NCI-H524 (cell line): ENCODE measurements around the gene APOBEC3H.
"Not testable (repeated sequence)": the region's sequence is repeated elsewhere in the genome, so short reads cannot be mapped to it uniquely, and the experiment has no call there.

Experiments used
- DNase-seq, 2 experiments: peaks; one replicate each; lab custom pipeline; 2025; lab: John Stamatoyannopoulos, UW

The APOBEC3H gene

DNA sequence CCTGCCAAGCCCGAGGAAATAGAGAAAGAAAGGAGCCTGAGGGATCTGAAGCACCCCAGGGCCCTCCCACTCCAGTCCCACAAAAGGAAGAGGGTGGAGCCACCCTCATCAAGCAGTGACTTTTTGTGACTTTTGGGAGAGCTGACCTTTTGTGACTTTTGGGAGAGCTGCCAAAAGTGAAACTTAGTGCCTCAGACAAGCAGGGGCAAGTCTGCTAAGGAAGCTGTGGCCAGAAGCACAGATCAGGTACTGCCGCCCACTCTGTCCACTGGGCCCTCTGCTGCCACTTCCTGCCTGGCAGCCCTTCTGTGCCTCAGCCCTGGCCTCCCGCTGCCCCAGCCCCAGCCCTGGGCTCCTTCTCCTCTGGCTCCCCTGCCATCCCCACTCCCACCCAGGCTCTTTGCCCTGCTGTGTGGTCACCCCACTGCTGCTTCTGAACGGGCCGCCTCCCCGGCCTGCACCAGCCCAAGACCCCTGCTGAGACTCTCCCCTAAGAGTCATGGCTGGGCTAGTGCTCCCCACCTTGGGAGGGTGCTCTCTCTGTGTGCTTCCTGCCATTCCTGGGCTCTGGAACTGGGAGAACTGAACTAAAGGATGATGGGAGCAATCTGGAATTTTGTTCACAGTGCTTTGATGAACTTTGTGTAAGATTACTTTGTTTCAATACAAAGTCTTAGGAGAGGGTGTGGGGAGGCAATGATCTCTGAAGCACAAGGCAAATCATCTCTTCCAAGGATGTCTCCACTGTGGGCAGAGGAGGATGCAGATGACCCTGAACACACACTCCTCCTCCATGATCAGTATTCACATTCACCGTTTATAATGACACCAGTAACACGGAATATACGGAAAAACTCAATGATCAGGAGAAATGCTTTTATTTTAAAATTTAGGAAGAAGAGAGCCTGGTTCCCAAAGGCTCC, at the start of gene APOBEC3H:
Gene APOBEC3H, plus strand, starts transcription at position 147 of the 923 bp plus-strand sequence. CDS start 3,035 bp downstream, outside the sequence.
- no peak for DNase-seq

DNA sequence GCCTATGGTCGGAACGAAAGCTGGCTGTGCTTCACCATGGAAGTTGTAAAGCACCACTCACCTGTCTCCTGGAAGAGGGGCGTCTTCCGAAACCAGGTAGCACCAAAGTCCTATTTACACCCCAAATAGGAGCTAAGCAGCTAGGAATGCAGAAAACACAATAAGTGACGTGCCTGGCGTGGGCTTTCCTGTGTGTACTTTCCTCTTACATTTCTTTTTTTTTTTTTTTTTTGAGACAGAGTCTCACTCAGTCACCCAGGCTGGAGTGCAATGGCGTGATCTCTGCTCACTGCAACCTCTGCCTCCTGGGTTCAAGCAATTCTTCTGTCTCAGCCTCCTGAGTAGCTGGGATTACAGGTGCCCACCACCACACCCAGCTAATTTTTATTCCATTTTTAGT, 47.6 kb upstream of the APOBEC3H start:
- DNase-seq = not testable (repeated sequence)

- not testable (repeated sequence) for DNase-seq
Observed at GRCh38 chr22:39051844-39052495, 45.1 kb upstream of the APOBEC3H start.

DNA sequence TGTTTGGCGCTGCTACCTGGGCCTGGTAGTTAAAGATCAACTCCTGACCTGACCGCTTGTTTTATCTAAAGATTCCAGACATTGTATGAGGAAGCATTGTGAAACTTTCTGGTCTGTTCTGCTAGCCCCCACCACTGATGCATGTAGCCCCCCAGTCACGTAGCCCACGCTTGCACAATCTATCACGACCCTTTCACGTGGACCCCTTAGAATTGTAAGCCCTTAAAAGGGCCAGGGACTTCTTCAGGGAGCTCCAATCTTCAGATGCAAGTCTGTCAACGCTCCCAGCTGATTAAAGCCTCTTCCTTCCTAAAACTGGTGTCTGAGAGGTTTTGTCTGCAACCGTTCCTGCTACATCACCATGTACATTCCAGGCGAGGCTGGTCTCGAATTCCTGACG, 41.4 kb upstream of the APOBEC3H start:
- no peak for DNase-seq

- not testable (repeated sequence) for DNase-seq
Observed at GRCh38 chr22:39061290-39061689, 35.8 kb upstream of the APOBEC3H start.

DNA sequence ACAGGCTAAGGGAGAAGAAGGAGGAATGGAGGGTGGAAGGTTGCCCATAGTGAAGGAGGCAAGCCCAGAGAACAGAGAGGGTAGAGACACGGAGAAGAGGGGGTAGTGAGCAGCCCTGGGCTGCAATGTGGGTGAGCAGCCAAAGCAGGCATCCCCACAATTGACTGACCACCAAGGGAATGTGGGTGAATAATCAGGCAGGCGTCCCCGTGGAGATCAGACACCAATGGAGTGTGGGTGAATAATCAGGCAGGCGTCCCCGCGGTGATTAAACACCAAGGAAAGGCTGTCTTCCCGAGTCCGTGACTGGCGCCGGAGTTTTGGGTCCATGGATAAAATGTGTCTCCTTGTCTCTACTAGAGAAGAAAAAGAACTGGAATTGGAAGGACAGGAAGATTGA, 35.1 kb upstream of the APOBEC3H start:
- not testable (repeated sequence) for DNase-seq

GRCh38 chr22:39063904-39064303, 33.1 kb upstream of the APOBEC3H start:
- DNase-seq = not testable (repeated sequence)

DNA sequence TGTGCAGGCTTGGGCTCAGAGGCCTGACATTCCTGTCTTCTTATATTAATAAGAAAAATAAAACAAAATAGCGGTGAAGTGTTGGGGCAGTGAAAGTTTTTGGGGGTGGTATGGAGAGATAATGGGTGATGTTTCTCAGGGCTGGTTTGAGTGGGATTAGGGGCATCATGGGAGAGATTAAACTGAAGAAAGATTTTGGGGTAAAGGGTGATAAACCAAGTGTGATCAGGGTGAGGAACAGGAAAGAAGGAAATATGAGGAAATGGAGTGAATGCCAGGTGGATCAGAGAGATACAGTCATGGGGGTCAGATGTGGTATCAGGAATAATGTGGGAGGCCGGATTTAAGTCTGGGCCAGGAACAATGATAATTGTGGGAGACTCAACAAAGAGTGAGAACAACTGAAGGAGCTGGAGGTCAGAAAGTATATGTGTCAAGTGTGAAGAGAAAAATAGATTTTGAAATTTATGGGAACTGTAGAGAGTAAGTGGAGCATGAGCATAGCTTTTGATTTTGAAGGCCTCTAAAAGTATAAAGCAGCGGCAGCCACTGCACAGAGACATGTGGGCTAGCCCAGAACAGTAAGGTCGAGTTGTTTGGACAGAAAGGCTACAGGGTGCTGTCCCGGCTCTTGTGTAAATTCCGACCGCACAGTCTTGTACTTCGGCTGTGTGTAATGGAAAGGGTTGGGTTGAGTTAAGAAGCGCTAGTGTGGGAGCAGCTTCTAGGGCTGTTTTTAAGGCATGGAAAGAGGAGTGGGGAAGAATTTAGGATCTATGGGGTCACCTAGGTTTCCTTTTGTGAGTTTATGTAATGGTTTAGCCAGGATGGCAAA, 30.4 kb upstream of the APOBEC3H start:
- not testable (repeated sequence) for DNase-seq

DNA sequence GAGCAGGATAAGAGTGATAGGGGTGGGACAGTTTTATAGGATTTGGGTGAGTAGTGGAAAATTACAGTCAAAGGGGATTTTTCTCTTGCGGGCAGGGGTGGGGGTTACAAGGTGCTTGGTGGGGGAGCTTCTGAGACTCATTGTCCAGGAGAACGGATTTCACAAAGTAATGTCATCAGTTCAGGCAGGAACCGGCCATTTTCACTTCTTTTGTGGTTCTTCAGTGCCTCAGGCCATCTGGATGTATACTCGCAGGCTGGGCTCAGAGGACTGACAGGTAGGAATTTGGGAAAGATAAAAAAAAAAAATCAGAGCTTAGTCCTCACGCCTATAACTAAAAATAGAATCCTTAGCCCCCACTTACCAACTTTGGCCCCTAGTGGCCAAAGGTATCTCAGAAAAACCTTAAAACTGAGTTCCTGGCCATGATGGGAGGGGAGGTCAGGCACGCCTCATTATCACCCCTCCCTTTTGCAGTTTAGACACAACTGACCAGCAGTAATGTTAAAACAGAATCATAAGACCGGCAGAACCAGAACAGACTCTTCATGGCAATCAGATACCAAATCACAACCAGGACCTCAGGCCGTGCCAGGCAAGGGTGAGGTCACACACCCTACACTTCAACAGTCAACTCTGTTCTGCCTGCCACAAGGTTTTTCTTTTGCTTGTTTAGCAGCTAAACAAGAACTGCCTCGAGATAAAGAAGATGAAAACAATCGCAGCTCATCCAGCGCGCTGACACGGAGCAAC, 28.8 kb upstream of the APOBEC3H start:
- no peak for DNase-seq

GRCh38 chr22:39070186-39070585, 26.9 kb upstream of the APOBEC3H start:
- DNase-seq = no peak

GRCh38 chr22:39072581-39072981, 24.5 kb upstream of the APOBEC3H start:
- DNase-seq = not testable (repeated sequence)

GRCh38 chr22:39073981-39074380, 23.1 kb upstream of the APOBEC3H start:
- DNase-seq = no peak

- not testable (repeated sequence) for DNase-seq
Observed at GRCh38 chr22:39076155-39077025, 20.7 kb upstream of the APOBEC3H start.

DNA sequence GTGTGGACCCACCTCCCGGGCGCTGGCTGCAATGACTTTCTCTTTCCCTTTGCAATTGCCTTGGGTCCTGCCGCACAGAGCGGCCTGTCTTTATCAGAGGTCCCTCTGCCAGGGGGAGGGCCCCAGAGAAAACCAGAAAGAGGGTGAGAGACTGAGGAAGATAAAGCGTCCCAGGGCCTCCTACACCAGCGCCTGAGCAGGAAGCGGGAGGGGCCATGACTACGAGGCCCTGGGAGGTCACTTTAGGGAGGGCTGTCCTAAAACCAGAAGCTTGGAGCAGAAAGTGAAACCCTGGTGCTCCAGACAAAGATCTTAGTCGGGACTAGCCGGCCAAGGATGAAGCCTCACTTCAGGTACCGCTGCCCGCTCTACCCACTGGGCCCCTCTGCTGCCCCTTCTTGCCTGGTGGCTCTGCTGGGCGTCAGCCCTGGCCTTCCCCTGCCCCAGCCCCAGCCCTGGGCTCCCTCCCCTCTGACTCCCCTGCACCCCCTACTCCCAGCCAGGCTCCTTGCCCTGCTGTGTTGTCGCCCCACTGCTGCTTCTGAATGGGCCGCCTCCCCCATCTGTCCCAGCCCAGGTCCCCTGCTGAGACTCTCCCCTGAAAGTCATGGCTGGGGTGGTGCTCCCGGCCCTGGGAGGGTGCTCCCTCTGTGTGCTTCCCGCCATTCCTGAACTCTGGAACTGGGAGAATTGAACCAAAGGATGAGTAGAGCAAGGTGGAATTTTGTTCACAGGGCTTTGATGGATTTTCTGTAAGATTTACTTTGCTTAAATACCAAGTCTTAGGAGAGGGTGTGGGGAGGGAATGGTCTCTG, 19.8 kb upstream of the APOBEC3H start, which contains the start of gene APOBEC3G:
Gene APOBEC3G, plus strand, starts transcription at position 250 of the 815 bp plus-strand sequence. Its CDS starts 87 bp downstream, at position 337.
- DNase-seq = not testable (repeated sequence)

DNA sequence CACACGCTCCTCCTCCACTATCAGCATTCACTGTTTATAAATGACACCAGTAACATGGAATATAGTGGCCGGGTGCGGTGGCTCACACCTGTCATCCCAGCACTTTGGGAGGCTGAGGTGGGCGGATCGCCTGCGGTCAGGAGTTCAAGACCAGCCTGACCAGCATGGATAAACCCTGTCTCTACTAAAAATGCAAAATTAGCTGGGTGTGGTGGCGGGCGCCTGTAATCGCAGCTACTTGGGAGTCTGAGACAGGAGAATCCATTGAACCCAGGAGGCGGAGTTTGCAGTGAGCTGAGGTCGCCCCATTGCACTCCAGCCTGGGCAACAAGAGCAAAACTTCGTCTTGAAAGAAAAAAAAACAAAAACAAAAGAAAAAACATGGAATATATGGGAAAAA, 19.1 kb upstream of the APOBEC3H start:
- not testable (repeated sequence) for DNase-seq

DNA sequence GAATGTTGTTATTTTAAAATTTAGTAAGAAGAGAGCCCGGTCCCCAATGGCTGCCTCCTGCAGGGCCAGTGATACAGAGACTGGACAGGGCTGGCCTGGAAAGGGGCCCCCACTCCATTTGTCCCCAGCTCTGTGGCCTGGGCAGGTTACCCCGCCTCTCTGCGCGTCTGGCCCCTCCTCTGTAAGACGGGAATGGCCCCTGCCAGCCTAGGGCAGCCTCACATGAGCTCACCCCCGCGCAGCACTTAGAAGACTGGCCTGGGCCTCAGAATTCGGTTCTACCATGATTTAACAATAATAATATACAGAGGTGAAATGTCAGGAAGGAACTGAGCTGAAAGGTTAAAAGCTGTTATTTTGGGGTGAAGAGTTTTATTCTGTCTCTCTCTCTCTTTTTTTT, 18.7 kb upstream of the APOBEC3H start:
- DNase-seq = no peak

DNA sequence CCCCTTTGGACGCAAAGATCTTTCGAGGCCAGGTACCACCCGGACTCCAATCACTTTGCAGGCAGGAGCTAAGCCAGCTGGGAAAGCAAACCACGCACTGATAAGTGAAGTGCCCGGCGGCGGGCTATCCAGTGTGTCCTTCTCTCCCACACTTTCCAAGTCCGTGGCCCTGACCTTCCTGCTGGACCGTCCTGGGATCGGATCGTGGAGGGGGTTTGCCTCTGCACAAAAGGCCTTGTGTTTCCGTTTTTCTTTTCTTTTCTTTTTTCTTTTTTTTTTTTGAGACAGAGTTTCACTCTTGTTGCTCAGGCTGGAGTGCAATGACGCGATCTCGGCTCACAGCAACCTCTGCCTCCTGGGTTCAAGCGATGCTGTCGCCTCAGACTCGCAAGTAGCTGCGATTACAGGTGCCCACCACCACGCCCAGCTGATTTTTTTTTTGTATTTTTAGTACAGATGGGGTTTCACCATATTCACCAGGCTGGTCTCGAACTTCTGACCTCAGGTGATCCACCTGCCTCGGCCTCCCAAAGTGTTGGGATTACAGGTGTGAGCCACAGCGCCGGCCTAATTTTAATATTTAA, 17.9 kb upstream of the APOBEC3H start:
- DNase-seq = not testable (repeated sequence)

- no peak for DNase-seq
Observed at GRCh38 chr22:39080052-39080762, 16.8 kb upstream of the APOBEC3H start.
